HCT116 (cell line): ENCODE measurements around the gene NLE1.

Experiments used
- CEBPB ChIP-seq: IDR thresholded peaks from 2 replicates; pipeline ENCODE4 v1.6.1; 2012; ENCODE audit warnings: low read depth
- EZH2 ChIP-seq: fragments of 200-600 bp; sonication (generic); IDR thresholded peaks from 2 replicates; pipeline ENCODE4 v1.6.1; 2017; ENCODE audit warnings: antibody characterized with exemption, mixed run types
- EZH2phosphoT487 ChIP-seq: fragments of 200-600 bp; IDR thresholded peaks from 2 replicates; pipeline ENCODE4 v1.6.1; 2018; ENCODE audit warnings: antibody characterized with exemption, borderline replicate concordance
- FOSL1 ChIP-seq: IDR thresholded peaks from 2 replicates; pipeline ENCODE4 v1.6.1; 2012; ENCODE audit warnings: low read depth
- JUND ChIP-seq: IDR thresholded peaks from 2 replicates; pipeline ENCODE4 v1.6.1; 2012
- POLR2A ChIP-seq: IDR thresholded peaks from 2 replicates; pipeline ENCODE4 v1.7.0; 2011; ENCODE audit warnings: borderline replicate concordance; ENCODE audit not compliant: insufficient read depth, insufficient read length; ENCODE audit errors: extremely low read depth
- POLR2AphosphoS5 ChIP-seq: IDR thresholded peaks from 2 replicates; pipeline ENCODE4 v1.6.1; 2011; ENCODE audit warnings: mild to moderate bottlenecking, low read depth, low read length, moderate library complexity
- RAD21 ChIP-seq: IDR thresholded peaks from 2 replicates; pipeline ENCODE4 v1.6.1; 2012; ENCODE audit warnings: low read depth, mild to moderate bottlenecking
- ZNF274 ChIP-seq: fragments of 200-500 bp; sonication (Bioruptor generic); IDR thresholded peaks from 2 replicates; pipeline ENCODE4 v1.6.1; 2014; ENCODE audit warnings: mild to moderate bottlenecking, low read depth, low read length, inconsistent platforms
- TF ChIP-seq, protein P1 (sequence below), 3 experiments: fragments of 200-600 bp in 1 of 3; sonication (generic) in 1 of 3; IDR thresholded peaks in 2 of 3; conservative IDR thresholded peaks in 1 of 3; 2 replicates each; pipeline ENCODE4 v1.5.1; 2012 to 2017; ENCODE audit warnings: low read depth in 2 of 3, low read length in 2 of 3, antibody characterized with exemption in 1 of 3, borderline replicate concordance in 1 of 3, control low read depth in 1 of 3, mild to moderate bottlenecking in 1 of 3, mixed read lengths in 1 of 3, mixed run types in 1 of 3, moderate library complexity in 1 of 3; ENCODE audit not compliant: insufficient read depth in 1 of 3
- TF ChIP-seq, protein P2 (sequence below): IDR thresholded peaks from 2 replicates; pipeline ENCODE4 v1.6.1; 2012; ENCODE audit warnings: low read depth
- TF ChIP-seq, protein P3 (sequence below): IDR thresholded peaks from 2 replicates; pipeline ENCODE4 v1.6.1; 2012
- TF ChIP-seq, protein P4 (sequence below): IDR thresholded peaks from 2 replicates; pipeline ENCODE4 v1.6.1; 2012

DNA sequence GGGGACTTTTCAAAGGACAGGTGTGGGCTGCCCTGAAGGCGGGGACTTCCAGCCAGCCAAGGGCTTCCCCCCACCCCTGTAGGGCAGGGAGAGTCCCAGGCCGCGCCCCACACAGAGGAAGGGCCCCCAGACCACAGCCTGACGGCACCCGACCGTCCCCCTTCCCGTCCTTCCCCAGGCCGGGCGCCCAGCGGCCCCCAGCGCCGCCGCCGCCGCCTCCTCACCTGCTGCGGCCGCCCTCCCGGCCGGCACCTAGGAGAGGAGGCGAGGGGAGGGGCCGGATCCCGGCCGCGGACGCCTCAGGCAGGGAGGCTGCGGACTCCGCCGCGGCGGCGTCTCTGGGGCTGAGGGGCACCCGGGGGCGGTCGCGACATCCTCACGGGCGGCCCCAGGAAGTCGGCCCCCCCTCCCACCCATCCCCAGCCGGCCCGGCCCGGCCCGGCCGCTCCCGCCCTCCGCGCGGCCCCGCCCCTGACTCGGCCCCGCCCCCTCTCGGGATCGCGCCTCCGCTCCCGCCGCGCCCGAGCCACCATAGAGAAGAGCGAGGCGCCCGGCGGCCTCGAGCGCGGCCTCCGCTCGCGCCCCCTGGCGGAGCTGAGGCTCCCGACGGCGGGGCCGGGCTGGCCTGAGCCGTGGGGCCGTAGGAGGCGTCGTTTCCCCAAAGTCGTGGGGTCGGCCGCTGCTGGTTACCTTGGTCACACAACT lies 53.1 kb downstream of the NLE1 start:
- no peak for TF ChIP-seq ZNF274
- TF ChIP-seq POLR2AphosphoS5: no peak; the same call in 1 of the 2 replicates
- TF ChIP-seq, protein P1, sequence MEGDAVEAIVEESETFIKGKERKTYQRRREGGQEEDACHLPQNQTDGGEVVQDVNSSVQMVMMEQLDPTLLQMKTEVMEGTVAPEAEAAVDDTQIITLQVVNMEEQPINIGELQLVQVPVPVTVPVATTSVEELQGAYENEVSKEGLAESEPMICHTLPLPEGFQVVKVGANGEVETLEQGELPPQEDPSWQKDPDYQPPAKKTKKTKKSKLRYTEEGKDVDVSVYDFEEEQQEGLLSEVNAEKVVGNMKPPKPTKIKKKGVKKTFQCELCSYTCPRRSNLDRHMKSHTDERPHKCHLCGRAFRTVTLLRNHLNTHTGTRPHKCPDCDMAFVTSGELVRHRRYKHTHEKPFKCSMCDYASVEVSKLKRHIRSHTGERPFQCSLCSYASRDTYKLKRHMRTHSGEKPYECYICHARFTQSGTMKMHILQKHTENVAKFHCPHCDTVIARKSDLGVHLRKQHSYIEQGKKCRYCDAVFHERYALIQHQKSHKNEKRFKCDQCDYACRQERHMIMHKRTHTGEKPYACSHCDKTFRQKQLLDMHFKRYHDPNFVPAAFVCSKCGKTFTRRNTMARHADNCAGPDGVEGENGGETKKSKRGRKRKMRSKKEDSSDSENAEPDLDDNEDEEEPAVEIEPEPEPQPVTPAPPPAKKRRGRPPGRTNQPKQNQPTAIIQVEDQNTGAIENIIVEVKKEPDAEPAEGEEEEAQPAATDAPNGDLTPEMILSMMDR (IDR thresholded peaks at IDR 0.05 in 2 of 3, conservative IDR thresholded peaks at IDR 0.05 in 1 of 3; ENCODE audit: borderline replicate concordance in 1 of 3, insufficient read depth in 1 of 3, low read depth in 2 of 3, low read length in 2 of 3): peak; percentile 56 to 82 (median 81)
- no peak for TF ChIP-seq EZH2
- no peak for TF ChIP-seq POLR2A
- TF ChIP-seq, protein P2, sequence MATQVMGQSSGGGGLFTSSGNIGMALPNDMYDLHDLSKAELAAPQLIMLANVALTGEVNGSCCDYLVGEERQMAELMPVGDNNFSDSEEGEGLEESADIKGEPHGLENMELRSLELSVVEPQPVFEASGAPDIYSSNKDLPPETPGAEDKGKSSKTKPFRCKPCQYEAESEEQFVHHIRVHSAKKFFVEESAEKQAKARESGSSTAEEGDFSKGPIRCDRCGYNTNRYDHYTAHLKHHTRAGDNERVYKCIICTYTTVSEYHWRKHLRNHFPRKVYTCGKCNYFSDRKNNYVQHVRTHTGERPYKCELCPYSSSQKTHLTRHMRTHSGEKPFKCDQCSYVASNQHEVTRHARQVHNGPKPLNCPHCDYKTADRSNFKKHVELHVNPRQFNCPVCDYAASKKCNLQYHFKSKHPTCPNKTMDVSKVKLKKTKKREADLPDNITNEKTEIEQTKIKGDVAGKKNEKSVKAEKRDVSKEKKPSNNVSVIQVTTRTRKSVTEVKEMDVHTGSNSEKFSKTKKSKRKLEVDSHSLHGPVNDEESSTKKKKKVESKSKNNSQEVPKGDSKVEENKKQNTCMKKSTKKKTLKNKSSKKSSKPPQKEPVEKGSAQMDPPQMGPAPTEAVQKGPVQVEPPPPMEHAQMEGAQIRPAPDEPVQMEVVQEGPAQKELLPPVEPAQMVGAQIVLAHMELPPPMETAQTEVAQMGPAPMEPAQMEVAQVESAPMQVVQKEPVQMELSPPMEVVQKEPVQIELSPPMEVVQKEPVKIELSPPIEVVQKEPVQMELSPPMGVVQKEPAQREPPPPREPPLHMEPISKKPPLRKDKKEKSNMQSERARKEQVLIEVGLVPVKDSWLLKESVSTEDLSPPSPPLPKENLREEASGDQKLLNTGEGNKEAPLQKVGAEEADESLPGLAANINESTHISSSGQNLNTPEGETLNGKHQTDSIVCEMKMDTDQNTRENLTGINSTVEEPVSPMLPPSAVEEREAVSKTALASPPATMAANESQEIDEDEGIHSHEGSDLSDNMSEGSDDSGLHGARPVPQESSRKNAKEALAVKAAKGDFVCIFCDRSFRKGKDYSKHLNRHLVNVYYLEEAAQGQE: no peak
- no peak for TF ChIP-seq CEBPB
- TF ChIP-seq RAD21: peak; percentile 61
- TF ChIP-seq JUND: no peak
- TF ChIP-seq, protein P3, sequence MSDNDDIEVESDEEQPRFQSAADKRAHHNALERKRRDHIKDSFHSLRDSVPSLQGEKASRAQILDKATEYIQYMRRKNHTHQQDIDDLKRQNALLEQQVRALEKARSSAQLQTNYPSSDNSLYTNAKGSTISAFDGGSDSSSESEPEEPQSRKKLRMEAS: no peak
- TF ChIP-seq FOSL1: no peak
- TF ChIP-seq EZH2phosphoT487: no peak
- TF ChIP-seq, protein P4, sequence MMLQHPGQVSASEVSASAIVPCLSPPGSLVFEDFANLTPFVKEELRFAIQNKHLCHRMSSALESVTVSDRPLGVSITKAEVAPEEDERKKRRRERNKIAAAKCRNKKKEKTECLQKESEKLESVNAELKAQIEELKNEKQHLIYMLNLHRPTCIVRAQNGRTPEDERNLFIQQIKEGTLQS: no peak
